ENCODE measurements around the gene AVPR1B.

Gene AVPR1B

DNA sequence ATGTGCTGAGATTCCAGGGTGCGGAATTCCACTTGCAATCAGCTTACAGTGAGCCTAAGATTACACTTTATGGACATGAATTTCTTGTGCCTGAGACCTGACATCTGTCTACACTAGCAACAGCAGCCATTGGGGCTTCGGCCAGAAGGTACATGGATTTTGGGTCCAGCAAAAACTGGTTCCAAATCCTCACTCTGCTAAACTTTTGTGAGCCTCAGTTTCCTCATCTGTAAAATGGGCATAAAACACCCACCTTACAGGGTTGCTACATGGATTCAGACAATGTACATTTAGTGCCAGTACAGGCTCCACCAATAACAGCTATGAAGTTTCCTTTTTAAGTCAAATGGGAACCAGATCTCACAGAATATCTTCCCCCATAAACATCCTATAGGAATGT, 33.4 kb downstream of the AVPR1B start:
- Mint-ChIP-seq H3K27ac (no peak overlapping the region), H3K36me3 (ENCODE audit: low read depth) (no peaks in the 10 kb centered on the region), H3K4me3 (no peak overlapping the region), H3K27me3 (ENCODE audit: low read depth) (no peaks in the 10 kb centered on the region), H3K9me3 (no peaks in the 10 kb centered on the region), H3K4me1 (no peaks in the 10 kb centered on the region)
- no peak for TF ChIP-seq CTCF (IDR thresholded peaks at IDR 0.05; ENCODE audit: unreplicated experiment in 3 of 3)

DNA sequence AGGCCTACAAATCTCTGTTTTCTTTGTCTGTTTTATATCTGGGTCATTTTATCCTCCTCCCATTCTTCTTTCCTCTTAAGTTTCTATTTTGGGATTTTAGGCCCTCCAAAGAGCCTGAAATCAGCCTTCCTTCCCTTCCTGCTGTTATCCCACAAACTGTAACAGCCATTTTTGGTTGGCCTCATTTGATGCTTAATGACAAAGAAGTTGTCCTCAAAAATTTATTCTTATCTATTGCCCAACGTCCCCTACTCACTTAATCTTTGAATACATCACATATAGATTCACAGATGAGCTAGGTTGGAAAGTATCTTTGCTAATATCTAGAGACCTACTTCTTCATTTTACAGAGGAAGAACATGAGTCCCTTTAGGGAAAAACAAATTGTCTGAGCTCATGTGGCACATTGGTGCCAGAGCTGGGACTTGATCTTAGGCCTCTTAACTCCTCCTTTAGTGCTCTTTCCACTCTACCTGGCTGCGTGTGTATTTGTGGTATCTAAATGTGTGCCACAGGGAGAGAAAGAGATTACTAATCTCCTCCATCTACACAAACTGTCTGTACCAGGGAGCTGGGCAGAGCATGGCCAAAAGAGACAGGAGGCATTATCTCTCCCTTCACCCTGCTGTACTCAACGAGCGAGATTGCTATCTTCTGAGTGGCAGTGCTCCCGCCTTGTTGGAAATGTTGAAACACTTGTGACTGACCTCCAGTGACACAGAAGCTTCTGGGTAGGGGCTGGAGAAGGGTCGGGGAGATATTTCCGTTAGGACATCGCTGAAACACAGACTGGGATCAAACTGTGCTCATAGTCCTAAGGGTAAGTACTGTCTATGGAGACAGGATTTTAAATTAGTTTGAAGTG, 34.1 kb downstream of the AVPR1B start:
- Mint-ChIP-seq H3K27me3 (ENCODE audit: low read depth) (no peaks in the 10 kb centered on the region), H3K4me1 (no peaks in the 10 kb centered on the region), H3K4me3 (no peak overlapping the region), H3K36me3 (ENCODE audit: low read depth) (no peaks in the 10 kb centered on the region), H3K9me3 (no peaks in the 10 kb centered on the region), H3K27ac (no peak overlapping the region)
- TF ChIP-seq CTCF (IDR thresholded peaks at IDR 0.05; ENCODE audit: unreplicated experiment in 3 of 3), result no peak

DNA sequence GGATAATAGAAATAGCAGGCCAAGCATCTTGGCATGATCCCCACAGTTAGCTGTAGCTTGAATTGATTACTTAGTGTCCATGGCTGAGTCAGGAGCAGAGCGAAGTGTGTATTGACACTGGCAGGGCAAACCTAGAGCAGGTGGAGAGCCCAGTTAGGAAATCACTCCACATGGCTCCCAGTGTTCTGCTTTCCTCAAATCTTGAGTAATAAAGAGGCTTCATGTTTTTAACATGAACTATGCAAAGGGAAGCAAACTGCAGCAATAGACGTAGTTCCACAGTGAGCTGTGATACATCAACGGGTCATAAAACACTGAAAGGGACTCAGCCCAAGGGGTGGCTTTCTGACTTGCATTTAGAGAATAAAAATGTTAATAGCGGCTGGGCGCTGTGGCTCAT, 35.3 kb downstream of the AVPR1B start:
- peaks cover 5% of the 10 kb centered on the region for H3K4me1 Mint-ChIP-seq
- H3K36me3 Mint-ChIP-seq (ENCODE audit: low read depth), result no peaks in the 10 kb centered on the region
- no peaks in the 10 kb centered on the region for H3K9me3 Mint-ChIP-seq
- H3K27me3 Mint-ChIP-seq (ENCODE audit: low read depth), result no peaks in the 10 kb centered on the region
- no peak overlapping the region for H3K27ac Mint-ChIP-seq
- no peak overlapping the region for H3K4me3 Mint-ChIP-seq
- TF ChIP-seq CTCF (IDR thresholded peaks at IDR 0.05; ENCODE audit: unreplicated experiment in 3 of 3), result no peak

- peaks cover 11% of the 10 kb centered on the region for H3K4me1 Mint-ChIP-seq
- no peak for TF ChIP-seq CTCF (IDR thresholded peaks at IDR 0.05; ENCODE audit: unreplicated experiment in 3 of 3)
- H3K27ac Mint-ChIP-seq, result no peak overlapping the region
- H3K4me3 Mint-ChIP-seq, result no peak overlapping the region
- no peaks in the 10 kb centered on the region for H3K9me3 Mint-ChIP-seq
- H3K36me3 Mint-ChIP-seq (ENCODE audit: low read depth), result no peaks in the 10 kb centered on the region
- no peaks in the 10 kb centered on the region for H3K27me3 Mint-ChIP-seq (ENCODE audit: low read depth)
Measured at GRCh38 chr1:206080026-206080820, 37.0 kb downstream of the AVPR1B start.

DNA sequence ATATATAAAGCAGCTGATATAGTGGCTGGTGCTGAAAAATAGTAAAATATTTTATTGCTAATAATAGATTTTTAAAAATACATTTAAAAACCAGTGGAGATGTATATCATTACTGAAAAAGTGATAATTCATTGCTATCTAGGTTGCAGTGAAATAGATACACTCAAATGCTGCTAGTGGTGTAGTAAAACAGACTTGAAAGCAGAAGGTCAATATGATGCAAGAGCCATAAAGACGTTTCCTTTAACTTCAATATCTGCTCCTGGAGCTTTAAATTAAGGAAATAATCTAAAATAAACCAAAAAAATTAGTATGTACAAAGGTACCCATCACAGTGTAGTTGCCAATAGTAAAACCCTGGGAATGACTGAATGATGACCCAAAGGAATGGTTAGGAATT, 38.1 kb downstream of the AVPR1B start:
- TF ChIP-seq CTCF (IDR thresholded peaks at IDR 0.05; ENCODE audit: unreplicated experiment in 3 of 3), result no peak
- peaks cover 11% of the 10 kb centered on the region for H3K4me1 Mint-ChIP-seq

More for the DNA sequence above, 38.1 kb downstream of the AVPR1B start:
- Mint-ChIP-seq H3K27ac (no peak overlapping the region), H3K9me3 (no peaks in the 10 kb centered on the region), H3K27me3 (ENCODE audit: low read depth) (no peaks in the 10 kb centered on the region), H3K36me3 (ENCODE audit: low read depth) (no peaks in the 10 kb centered on the region), H3K4me3 (no peak overlapping the region)

Measured in nephron (organoid).